Fibroblast of lung (primary cell): ENCODE measurements around the gene FOXF2. TPM values are rescaled to one million over a fixed set of nuclear protein-coding genes. Genes with fewer than 3 reads are reported as not detected.

Experiments used
- DNase-seq, 2 donors: peaks; one replicate each; pipeline versions ENCODE4 v3.0.0 to v3.0.0-alpha.2; 2010; ENCODE audit warnings: low read depth in 2 of 2
- H2AFZ ChIP-seq: 2 replicates; pipeline ENCODE4 v1.5.1; 2012; ENCODE audit warnings: low read length, control low read depth, inconsistent platforms
- H3K27ac ChIP-seq: 2 replicates; pipeline ENCODE4 v1.5.1; 2011; ENCODE audit warnings: low read length, control low read depth; ENCODE audit not compliant: insufficient read depth
- H3K27me3 ChIP-seq: 2 replicates; pipeline ENCODE4 v1.5.1; 2011; ENCODE audit warnings: mild to moderate bottlenecking, low read length; ENCODE audit not compliant: control insufficient read depth, insufficient read depth
- H3K36me3 ChIP-seq: 2 replicates; pipeline ENCODE4 v1.5.1; 2011; ENCODE audit warnings: low read length; ENCODE audit not compliant: control insufficient read depth, insufficient read depth
- H3K4me1 ChIP-seq: 2 replicates; pipeline ENCODE4 v1.5.1; 2011; ENCODE audit warnings: low read length; ENCODE audit not compliant: control insufficient read depth, insufficient read depth; ENCODE audit errors: extremely low read depth
- H3K4me2 ChIP-seq: 2 replicates; pipeline ENCODE4 v1.5.1; 2011; ENCODE audit warnings: low read length, control low read depth; ENCODE audit not compliant: insufficient read depth; ENCODE audit errors: extremely low read depth
- H3K4me3 ChIP-seq, 4 experiments: fragments of 200-600 bp in 1 of 4; sonication (generic) in 1 of 4; replicated peaks in 1 of 4; 2 replicates each; pipeline ENCODE4 v1.5.1; 2011 to 2016; ENCODE audit warnings: low read length in 4 of 4, low read depth in 3 of 4, mild to moderate bottlenecking in 3 of 4, control low read depth in 2 of 4, inconsistent platforms in 1 of 4, mixed read lengths in 1 of 4; ENCODE audit not compliant: insufficient read depth in 1 of 4; ENCODE audit errors: control extremely low read depth in 1 of 4
- H3K79me2 ChIP-seq: 2 replicates; pipeline ENCODE4 v1.5.1; 2012; ENCODE audit warnings: mild to moderate bottlenecking, low read length, inconsistent platforms; ENCODE audit not compliant: control insufficient read depth, insufficient read depth
- H3K9ac ChIP-seq: 2 replicates; pipeline ENCODE4 v1.5.1; 2011; ENCODE audit warnings: mild to moderate bottlenecking, low read length, control low read depth; ENCODE audit not compliant: insufficient read depth
- H3K9me3 ChIP-seq: 2 replicates; pipeline ENCODE4 v1.5.1; 2012; ENCODE audit warnings: low read depth, low read length; ENCODE audit not compliant: control insufficient read depth, insufficient read depth
- H4K20me1 ChIP-seq: 2 replicates; pipeline ENCODE4 v1.5.1; 2011; ENCODE audit warnings: low read length; ENCODE audit not compliant: control insufficient read depth, insufficient read depth; ENCODE audit errors: extremely low read depth
- CTCF ChIP-seq, 2 donors: IDR thresholded peaks in 1 of 2; conservative IDR thresholded peaks in 1 of 2; 1 replicate in 1 of 2; 2 replicates in 1 of 2; pipeline ENCODE4 v1.5.1; 2011 to 2012; ENCODE audit warnings: low read length in 2 of 2, control low read depth in 1 of 2, inconsistent platforms in 1 of 2, low read depth in 1 of 2, mild to moderate bottlenecking in 1 of 2
- EZH2 ChIP-seq: IDR thresholded peaks from 2 replicates; pipeline ENCODE4 v1.5.1; 2012; ENCODE audit warnings: low read length, control low read depth, mild to moderate bottlenecking; ENCODE audit errors: missing control alignments
- polyA plus RNA-seq, 2 donors: library from polyadenylated mRNA; depleted of rRNA in 1 of 2; stranded (reverse) in 1 of 2; unstranded in 1 of 2; fragments of >200 nt; gene quantifications; 2 replicates each; pipeline ENCODE4 v1.2.1, GENCODE V29; 2011 to 2012; ENCODE audit warnings: missing spikeins in 1 of 2
- total RNA-seq: library from RNA; depleted of rRNA; stranded (reverse); fragments of >200 nt; gene quantifications from 2 replicates; pipeline ENCODE4 v1.2.1, GENCODE V29; 2014

Gene FOXF2
- total and polyA plus RNA-seq, 2 donors (not counting 1 experiment from before 2014, with no cell fraction given), result 32.9 to 42.5 TPM

DNA sequence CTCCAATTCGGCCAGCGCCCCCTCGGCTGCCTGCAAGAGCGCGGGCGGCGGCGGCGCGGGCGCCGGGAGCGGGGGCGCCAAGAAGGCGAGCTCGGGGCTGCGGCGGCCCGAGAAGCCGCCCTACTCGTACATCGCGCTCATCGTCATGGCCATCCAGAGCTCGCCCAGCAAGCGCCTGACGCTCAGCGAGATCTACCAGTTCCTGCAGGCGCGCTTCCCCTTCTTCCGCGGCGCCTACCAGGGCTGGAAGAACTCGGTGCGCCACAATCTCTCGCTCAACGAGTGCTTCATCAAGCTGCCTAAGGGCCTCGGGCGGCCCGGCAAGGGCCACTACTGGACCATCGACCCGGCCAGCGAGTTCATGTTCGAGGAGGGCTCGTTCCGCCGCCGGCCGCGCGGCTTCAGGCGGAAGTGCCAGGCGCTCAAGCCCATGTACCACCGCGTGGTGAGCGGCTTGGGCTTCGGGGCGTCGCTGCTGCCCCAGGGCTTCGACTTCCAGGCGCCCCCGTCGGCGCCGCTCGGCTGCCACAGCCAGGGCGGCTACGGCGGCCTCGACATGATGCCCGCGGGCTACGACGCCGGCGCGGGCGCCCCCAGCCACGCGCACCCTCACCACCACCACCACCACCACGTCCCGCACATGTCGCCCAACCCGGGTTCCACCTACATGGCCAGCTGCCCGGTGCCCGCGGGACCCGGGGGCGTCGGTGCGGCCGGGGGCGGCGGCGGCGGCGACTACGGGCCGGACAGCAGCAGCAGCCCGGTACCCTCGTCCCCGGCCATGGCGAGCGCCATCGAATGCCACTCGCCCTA, 963 bp downstream of the FOXF2 start:
- Histone ChIP-seq H3K4me2 (peak overlapping the region; percentile 89), H4K20me1 (no peaks in the 10 kb centered on the region), H3K9me3 (no peaks in the 10 kb centered on the region), H3K9ac (peak overlapping the region; percentile 87), H2AFZ (no peak overlapping the region), H3K4me1 (peaks cover 4% of the 10 kb centered on the region), H3K79me2 (peaks cover 95% of the 10 kb centered on the region), H3K36me3 (peaks cover 12% of the 10 kb centered on the region), H3K4me3 (peak overlapping the region; percentile 96 to 99 (median 98)), H3K27ac (peak overlapping the region; percentile 84), H3K27me3 (no peaks in the 10 kb centered on the region)
- TF ChIP-seq EZH2 (no peak), CTCF (conservative IDR thresholded peaks at IDR 0.05 in 1 of 2, IDR thresholded peaks at IDR 0.05 in 1 of 2; ENCODE audit: low read depth in 1 of 2, low read length in 2 of 2) (no peak)
- DNase-seq, result peak; percentile 52 to 56

GRCh38 chr6:1390946-1391799, 1.8 kb downstream of the FOXF2 start:
- Histone ChIP-seq H3K36me3 (peaks cover 12% of the 10 kb centered on the region), H4K20me1 (no peaks in the 10 kb centered on the region), H3K79me2 (peaks cover 97% of the 10 kb centered on the region), H3K27ac (peak overlapping the region; percentile 91), H3K4me3 (peak overlapping the region; percentile 96 to 99 (median 98)), H3K4me1 (peaks cover 9% of the 10 kb centered on the region), H3K9me3 (no peaks in the 10 kb centered on the region), H2AFZ (no peak overlapping the region), H3K4me2 (peak overlapping the region; percentile 89), H3K9ac (peak overlapping the region; percentile 87), H3K27me3 (no peaks in the 10 kb centered on the region)
- no peak for TF ChIP-seq CTCF (conservative IDR thresholded peaks at IDR 0.05 in 1 of 2, IDR thresholded peaks at IDR 0.05 in 1 of 2; ENCODE audit: low read depth in 1 of 2, low read length in 2 of 2)
- TF ChIP-seq EZH2, result no peak
- DNase-seq, result peak in 1 of 2 donors; percentile 47

DNA sequence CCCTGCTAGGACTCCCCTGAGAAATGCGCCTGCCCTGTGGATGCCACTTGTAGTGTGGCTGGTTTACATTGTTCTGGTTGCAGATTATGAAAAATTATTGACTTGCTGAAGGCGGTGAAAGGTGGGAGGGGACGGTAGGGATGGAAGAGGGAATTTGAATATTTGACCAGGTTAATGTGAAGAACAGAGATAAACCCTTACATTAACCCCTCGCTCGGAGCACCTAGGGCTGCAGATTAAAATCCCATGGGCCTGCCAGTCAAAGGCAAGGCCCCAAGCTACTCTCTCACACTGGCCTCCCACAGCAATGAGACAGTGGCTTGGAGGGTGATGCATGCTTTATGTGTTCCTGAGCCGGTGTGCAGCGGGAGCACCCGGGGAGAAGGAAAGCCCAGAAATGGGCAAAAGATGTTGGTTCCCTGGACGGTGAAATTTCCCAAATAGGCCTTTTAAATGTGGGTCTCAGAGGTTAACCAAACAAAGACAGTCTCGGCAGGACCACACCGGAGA, 2.5 kb downstream of the FOXF2 start:
- TF ChIP-seq EZH2, result no peak
- TF ChIP-seq CTCF (conservative IDR thresholded peaks at IDR 0.05 in 1 of 2, IDR thresholded peaks at IDR 0.05 in 1 of 2; ENCODE audit: low read depth in 1 of 2, low read length in 2 of 2), result no peak
- Histone ChIP-seq H3K36me3 (peaks cover 12% of the 10 kb centered on the region), H3K79me2 (peaks cover 95% of the 10 kb centered on the region), H3K27me3 (no peaks in the 10 kb centered on the region), H4K20me1 (no peaks in the 10 kb centered on the region), H3K9ac (peak overlapping the region; percentile 87), H2AFZ (no peak overlapping the region), H3K4me1 (peaks cover 9% of the 10 kb centered on the region), H3K9me3 (no peaks in the 10 kb centered on the region), H3K27ac (peak overlapping the region; percentile 91), H3K4me2 (peak overlapping the region; percentile 87), H3K4me3 (peak overlapping the region; percentile 96 to 99 (median 98))
- DNase-seq, result no peak
